ENCODE results near the gene FOXN3.

GRCh38 chr14:89249065-89249695, 167.9 kb downstream of the FOXN3 start:
- TF ChIP-seq FOXK2 (IDR thresholded peaks at IDR 0.05): no peak
- TF ChIP-seq SP1 (IDR thresholded peaks at IDR 0.05): no peak
- no peak for TF ChIP-seq ARNT (IDR thresholded peaks at IDR 0.05)
